T-helper 2 cell (primary cell): ENCODE measurements around the gene PCDHGB3.
"Not testable (repeated sequence)": the region's sequence is repeated elsewhere in the genome, so short reads cannot be mapped to it uniquely, and the experiment has no call there.

ENCODE experiments used
- DNase-seq, 5 experiments: peaks; one replicate each; pipeline versions ENCODE4 v3.0.0 to v3.0.0-alpha.2; 2012 to 2022

The PCDHGB3 gene

DNA sequence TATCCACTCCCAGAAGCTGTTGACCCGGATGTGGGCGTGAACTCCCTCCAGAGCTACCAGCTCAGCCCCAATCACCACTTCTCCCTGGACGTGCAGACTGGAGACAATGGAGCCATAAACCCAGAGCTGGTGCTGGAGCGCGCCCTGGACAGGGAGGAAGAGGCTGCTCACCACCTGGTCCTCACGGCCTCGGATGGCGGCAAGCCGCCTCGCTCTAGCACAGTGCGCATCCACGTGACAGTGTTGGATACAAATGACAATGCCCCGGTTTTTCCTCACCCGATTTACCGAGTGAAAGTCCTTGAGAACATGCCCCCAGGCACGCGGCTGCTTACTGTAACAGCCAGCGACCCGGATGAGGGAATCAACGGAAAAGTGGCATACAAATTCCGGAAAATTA is 23.2 kb downstream of the PCDHGB3 start:
- DNase-seq = no peak

DNA sequence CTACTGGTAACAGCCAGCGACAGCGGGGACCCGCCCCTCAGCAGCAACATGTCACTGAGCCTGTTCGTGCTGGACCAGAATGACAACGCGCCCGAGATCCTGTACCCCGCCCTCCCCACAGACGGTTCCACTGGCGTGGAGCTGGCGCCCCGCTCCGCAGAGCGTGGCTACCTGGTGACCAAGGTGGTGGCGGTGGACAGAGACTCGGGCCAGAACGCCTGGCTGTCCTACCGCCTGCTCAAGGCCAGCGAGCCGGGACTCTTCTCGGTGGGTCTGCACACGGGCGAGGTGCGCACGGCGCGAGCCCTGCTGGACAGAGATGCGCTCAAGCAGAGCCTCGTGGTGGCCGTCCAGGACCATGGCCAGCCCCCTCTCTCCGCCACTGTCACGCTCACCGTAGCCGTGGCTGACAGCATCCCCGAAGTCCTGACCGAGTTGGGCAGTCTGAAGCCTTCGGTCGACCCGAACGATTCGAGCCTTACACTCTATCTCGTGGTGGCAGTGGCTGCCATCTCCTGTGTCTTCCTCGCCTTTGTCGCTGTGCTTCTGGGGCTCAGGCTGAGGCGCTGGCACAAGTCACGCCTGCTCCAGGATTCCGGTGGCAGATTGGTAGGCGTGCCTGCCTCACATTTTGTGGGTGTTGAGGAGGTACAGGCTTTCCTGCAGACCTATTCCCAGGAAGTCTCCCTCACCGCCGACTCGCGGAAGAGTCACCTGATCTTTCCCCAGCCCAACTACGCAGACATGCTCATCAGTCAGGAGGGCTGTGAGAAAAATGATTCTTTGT is 24.6 kb downstream of the PCDHGB3 start:
- not testable (repeated sequence) for DNase-seq

GRCh38 chr5:141397756-141398551 is 27.9 kb downstream of the PCDHGB3 start, which contains the start of gene PCDHGB5:
PCDHGB5 (plus strand) TSS chr5:141397947; CDS start chr5:141398128, 181 bp downstream.
- peak in 1 of 5 experiments; percentile 45 for DNase-seq

- DNase-seq = no peak
Measured at GRCh38 chr5:141398608-141399007, 28.6 kb downstream of the PCDHGB3 start.

GRCh38 chr5:141399555-141400258 is 29.7 kb downstream of the PCDHGB3 start:
- DNase-seq = no peak

DNA sequence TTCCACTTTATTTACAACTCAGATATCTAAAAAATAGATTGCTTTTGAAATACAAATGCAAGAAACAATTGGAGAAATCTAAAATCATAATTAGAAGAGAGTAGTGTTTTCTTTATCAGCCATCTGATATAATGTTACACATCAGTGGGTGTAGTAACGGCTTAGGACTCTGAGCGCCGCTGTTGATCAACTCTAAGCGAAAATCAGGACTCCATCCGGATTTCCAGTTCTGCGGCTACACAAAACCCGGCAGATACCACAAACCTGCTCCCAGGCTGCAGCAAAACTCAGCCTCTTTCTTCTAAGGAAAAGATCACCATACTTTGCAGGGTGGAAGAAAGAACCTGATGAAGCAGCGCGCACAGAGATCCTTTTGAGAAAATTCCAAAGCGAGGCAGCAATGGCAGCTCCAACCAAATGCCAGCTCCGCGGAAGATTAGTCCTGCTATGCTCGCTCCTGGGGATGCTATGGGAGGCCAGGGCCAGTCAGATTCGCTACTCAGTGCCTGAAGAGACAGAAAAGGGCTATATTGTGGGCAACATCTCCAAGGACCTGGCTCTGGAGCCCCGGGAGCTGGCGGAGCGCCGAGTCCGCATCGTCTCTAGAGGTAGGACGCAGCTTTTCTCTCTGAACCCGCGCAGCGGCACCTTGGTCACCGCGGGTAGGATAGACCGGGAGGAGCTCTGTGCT is 32.7 kb downstream of the PCDHGB3 start, which contains the start of gene PCDHGA9:
Gene PCDHGA9 (plus strand): TSS at position 226 of the 691 bp plus-strand sequence. CDS start 175 bp downstream, at position 401.
- no peak for DNase-seq

DNA sequence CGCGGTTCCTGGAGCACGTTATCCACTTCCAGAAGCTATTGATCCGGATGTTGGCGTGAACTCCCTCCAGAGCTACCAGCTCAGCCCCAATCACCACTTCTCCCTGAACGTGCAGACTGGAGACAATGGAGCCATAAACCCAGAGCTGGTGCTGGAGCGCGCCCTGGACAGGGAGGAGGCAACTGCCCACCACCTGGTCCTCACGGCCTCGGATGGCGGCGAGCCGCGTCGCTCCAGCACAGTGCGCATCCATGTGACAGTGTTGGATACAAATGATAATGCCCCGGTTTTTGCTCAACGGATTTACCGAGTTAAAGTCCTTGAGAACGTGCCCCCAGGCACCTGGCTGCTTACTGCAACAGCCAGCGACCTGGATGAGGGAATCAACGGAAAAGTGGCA is 33.3 kb downstream of the PCDHGB3 start:
- DNase-seq = no peak

DNA sequence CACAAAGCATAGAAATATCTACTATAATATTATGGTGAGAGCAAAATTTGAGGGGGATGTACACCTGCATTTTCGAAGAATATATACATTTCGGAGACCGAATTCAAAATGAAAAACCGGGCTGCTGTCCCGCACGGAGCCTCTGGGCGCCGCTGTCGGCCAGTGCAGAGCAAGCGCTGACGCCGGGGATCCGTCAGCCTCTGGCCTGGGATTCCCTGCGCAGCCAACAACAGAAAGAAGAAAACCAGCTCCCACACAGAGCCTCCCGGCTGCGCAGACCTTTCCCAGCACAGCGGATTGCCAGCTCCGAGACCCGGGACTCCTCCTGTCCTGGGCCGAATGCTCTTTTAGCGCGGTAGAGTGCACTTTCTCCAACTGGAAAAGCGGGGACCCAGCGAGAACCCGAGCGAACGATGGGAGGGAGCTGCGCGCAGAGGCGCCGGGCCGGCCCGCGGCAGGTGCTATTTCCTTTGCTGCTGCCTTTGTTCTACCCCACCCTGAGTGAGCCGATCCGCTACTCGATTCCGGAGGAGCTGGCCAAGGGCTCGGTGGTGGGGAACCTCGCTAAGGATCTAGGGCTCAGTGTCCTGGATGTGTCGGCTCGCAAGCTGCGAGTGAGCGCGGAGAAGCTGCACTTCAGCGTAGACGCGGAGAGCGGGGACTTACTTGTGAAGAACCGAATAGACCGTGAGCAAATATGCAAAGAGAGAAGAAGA is 37.9 kb downstream of the PCDHGB3 start, which contains the start of gene PCDHGB6:
Gene PCDHGB6 (plus strand): TSS at position 232 of the 716 bp plus-strand sequence. CDS start 182 bp downstream, at position 414.
- peak in 1 of 5 experiments; percentile 36 for DNase-seq

GRCh38 chr5:141409598-141410306 is 39.7 kb downstream of the PCDHGB3 start:
- no peak for DNase-seq

DNA sequence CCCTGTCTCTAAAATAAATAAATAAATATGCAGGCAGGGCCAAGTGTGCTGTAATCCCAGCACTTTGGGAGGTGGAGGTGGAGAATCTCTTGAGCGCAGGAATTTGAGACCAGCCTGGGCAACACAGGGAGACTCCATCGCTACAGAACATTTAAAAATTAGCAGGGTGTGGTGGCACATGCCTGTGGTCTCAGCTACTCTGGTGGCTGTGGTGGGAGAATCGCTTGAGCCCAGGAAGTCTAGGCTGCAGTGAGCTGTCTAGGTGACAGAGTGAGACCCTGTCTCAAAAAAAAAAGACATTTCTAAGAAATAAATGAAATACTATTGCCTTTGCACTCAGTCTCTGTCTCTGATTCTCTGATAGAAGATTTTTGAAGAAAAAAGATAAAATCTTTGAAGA is 41.5 kb downstream of the PCDHGB3 start:
- DNase-seq = no peak

DNA sequence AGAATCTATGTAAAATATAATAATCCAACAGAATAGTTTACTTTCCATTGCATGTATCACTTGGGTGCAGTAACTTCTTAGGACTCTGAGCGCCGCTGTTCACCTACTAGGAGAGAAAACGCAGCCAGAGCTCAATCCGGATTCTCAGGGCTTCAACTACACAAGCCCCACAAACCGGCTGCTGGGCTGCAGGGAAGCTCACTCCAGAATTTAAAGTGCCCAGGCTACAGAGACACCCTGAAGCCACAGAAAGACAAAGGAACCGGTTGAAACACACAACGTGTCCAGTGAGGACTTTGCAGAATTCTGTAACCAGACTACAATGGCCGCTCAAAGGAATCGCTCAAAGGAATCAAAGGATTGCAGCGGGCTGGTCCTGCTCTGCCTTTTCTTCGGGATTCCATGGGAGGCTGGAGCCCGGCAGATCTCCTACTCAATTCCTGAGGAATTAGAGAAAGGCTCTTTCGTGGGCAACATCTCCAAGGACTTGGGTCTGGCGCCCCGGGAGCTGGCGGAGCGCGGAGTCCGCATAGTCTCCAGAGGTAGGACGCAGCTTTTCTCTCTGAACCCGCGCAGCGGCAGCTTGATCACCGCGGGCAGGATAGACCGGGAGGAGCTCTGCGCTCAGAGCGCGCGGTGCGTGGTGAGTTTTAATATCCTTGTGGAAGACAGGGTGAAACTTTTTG is 43.0 kb downstream of the PCDHGB3 start, which contains the start of gene PCDHGA10:
Gene PCDHGA10 (plus strand): TSS at position 134 of the 686 bp plus-strand sequence. CDS start 189 bp downstream, at position 323.
- DNase-seq = peak in 3 of 5 experiments; percentile 40 to 65 (median 46)

- DNase-seq = no peak
Measured at GRCh38 chr5:141413540-141414069, 43.6 kb downstream of the PCDHGB3 start.

GRCh38 chr5:141414548-141415274 is 44.7 kb downstream of the PCDHGB3 start:
- DNase-seq = not testable (repeated sequence)

- DNase-seq = not testable (repeated sequence)
Measured at GRCh38 chr5:141415275-141415618, 45.2 kb downstream of the PCDHGB3 start.

GRCh38 chr5:141417494-141418172 is 47.6 kb downstream of the PCDHGB3 start, which contains the start of gene PCDHGB7:
PCDHGB7 (plus strand) TSS chr5:141417677; CDS start chr5:141417860, 183 bp downstream.
- DNase-seq = peak in 3 of 5 experiments; percentile 21 to 56 (median 35)

DNA sequence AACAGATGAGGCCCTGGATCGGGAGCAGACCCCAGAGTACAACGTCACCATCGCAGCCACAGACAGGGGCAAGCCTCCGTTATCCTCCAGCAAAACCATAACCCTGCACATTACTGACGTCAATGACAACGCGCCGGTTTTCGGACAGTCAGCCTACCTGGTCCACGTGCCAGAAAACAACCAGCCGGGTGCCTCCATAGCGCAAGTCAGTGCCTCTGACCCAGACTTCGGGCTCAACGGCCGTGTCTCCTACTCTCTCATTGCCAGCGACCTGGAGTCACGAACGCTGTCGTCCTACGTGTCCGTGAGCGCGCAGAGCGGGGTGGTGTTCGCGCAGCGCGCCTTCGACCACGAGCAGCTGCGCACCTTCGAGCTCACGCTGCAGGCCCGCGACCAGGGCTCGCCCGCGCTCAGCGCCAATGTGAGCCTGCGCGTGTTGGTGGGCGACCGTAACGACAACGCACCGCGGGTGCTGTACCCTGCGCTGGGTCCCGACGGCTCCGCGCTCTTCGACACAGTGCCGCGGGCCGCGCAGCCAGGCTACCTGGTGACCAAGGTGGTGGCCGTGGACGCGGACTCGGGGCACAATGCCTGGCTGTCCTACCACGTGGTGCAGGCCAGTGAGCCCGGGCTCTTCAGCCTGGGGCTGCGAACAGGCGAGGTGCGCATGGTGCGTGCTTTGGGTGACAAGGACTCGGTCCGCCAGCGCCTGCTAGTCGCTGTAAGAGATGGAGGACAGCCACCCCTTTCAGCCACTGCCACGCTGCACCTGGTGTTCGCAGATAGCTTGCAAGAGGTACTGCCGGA is 49.2 kb downstream of the PCDHGB3 start:
- DNase-seq = no peak

- peak in 1 of 5 experiments; percentile 45 for DNase-seq
Measured at GRCh38 chr5:141420855-141421488, 50.9 kb downstream of the PCDHGB3 start, which contains the start of gene PCDHGA11. PCDHGA11 (plus strand) TSS chr5:141421051; CDS start chr5:141421228, 177 bp downstream.
